Keratinocyte (primary cell): ENCODE measurements around the gene ARL6IP4. TPM values are rescaled to one million over a fixed set of nuclear protein-coding genes. Genes with fewer than 3 reads are reported as not detected.

Experiments
- DNase-seq: peaks from one replicate; pipeline ENCODE4 v3.0.0-alpha.2; 2011; ENCODE audit warnings: low read depth, missing footprints, low spot score
- FAIRE-seq: peaks from 2 replicates; lab custom pipeline; 2011; peaks lifted over from hg19 to GRCh38; lab: Jason Lieb, UNC
- H2AFZ ChIP-seq: 2 replicates; pipeline ENCODE4 v1.6.0; 2012; ENCODE audit warnings: low read length, control low read depth, inconsistent platforms; ENCODE audit not compliant: control insufficient read depth
- H3K27ac ChIP-seq: 2 replicates; pipeline ENCODE4 v1.5.1; 2011; ENCODE audit warnings: low read length; ENCODE audit not compliant: control insufficient read depth, insufficient read depth
- H3K27me3 ChIP-seq: 3 replicates; pipeline ENCODE4 v1.6.0; 2011; ENCODE audit warnings: low read length; ENCODE audit not compliant: control insufficient read depth, insufficient read depth; ENCODE audit errors: extremely low read depth
- H3K36me3 ChIP-seq, 2 experiments: 2 replicates in 1 of 2; 3 replicates in 1 of 2; pipeline ENCODE4 v1.5.1; 2011; ENCODE audit warnings: low read length in 2 of 2, mild to moderate bottlenecking in 1 of 2; ENCODE audit not compliant: control insufficient read depth in 2 of 2, insufficient read depth in 2 of 2; ENCODE audit errors: extremely low read depth in 1 of 2
- H3K4me1 ChIP-seq: 3 replicates; pipeline ENCODE4 v1.5.1; 2011; ENCODE audit warnings: low read length; ENCODE audit not compliant: control insufficient read depth, insufficient read depth; ENCODE audit errors: extremely low read depth
- H3K4me2 ChIP-seq: 3 replicates; pipeline ENCODE4 v1.6.0; 2011; ENCODE audit warnings: low read depth, low read length; ENCODE audit not compliant: control insufficient read depth, insufficient read depth; ENCODE audit errors: extremely low read depth
- H3K4me3 ChIP-seq, 3 experiments: fragments of 200-600 bp in 1 of 3; sonication (generic) in 1 of 3; 2 replicates in 2 of 3; 3 replicates in 1 of 3; pipeline ENCODE4 v1.5.1; 2011 to 2016; ENCODE audit warnings: low read length in 3 of 3, mild to moderate bottlenecking in 3 of 3, control low read depth in 2 of 3, inconsistent platforms in 1 of 3, low read depth in 1 of 3, mixed read lengths in 1 of 3, mixed run types in 1 of 3, moderate library complexity in 1 of 3; ENCODE audit not compliant: control insufficient read depth in 2 of 3, insufficient read depth in 2 of 3; ENCODE audit errors: extremely low read depth in 1 of 3
- H3K79me2 ChIP-seq: 2 replicates; pipeline ENCODE4 v1.6.0; 2012; ENCODE audit warnings: low read length; ENCODE audit not compliant: control insufficient read depth, insufficient read depth
- H3K9ac ChIP-seq: 3 replicates; pipeline ENCODE4 v1.6.0; 2011; ENCODE audit warnings: low read length; ENCODE audit not compliant: control insufficient read depth, insufficient read depth; ENCODE audit errors: extremely low read depth
- H3K9me1 ChIP-seq: 3 replicates; pipeline ENCODE4 v1.6.0; 2011; ENCODE audit warnings: low read length; ENCODE audit not compliant: control insufficient read depth, insufficient read depth; ENCODE audit errors: extremely low read depth
- H3K9me3 ChIP-seq: 2 replicates; pipeline ENCODE4 v1.5.1; 2012; ENCODE audit warnings: low read depth, low read length; ENCODE audit not compliant: control insufficient read depth
- H4K20me1 ChIP-seq: 3 replicates; pipeline ENCODE4 v1.6.0; 2011; ENCODE audit warnings: low read length; ENCODE audit not compliant: control insufficient read depth, insufficient read depth; ENCODE audit errors: extremely low read depth
- EZH2 ChIP-seq: IDR thresholded peaks from one replicate; pipeline ENCODE4 v1.6.1; 2012; ENCODE audit warnings: inconsistent platforms, mild to moderate bottlenecking, low read length, moderate library complexity
- dilution Hi-C: fragments of 300-500 bp; cut with MboI; formaldehyde crosslinking; loops from one replicate; pipeline ENCODE4 v1.7.0; 2020; ENCODE audit warnings: low sequenced_read_pairs; ENCODE audit not compliant: extremely low pct_ligation_motif_present
- polyA plus RNA-seq, 5 experiments: library from polyadenylated mRNA; depleted of rRNA in 3 of 5; stranded (reverse) in 3 of 5; stranded (forward) in 1 of 5; unstranded in 1 of 5; fragments of >200 nt; gene quantifications; 1 replicate in 1 of 5; 2 replicates in 3 of 5; 3 replicates in 1 of 5; pipeline versions ENCODE4 v1.2.1 to v1.2.3, GENCODE V29; 2011 to 2012; ENCODE audit warnings: missing spikeins in 2 of 5, low read depth in 1 of 5, low replicate concordance in 1 of 5
- TF ChIP-seq, protein P1 (sequence below), 3 experiments: IDR thresholded peaks in 1 of 3; conservative IDR thresholded peaks in 1 of 3; optimal IDR thresholded peaks in 1 of 3; 2 replicates in 2 of 3; 3 replicates in 1 of 3; pipeline versions ENCODE3 to v1.5.1; 2011; ENCODE audit warnings: low read length in 3 of 3, mild to moderate bottlenecking in 3 of 3, moderate library complexity in 2 of 3, control low read depth in 1 of 3, inconsistent platforms in 1 of 3; ENCODE audit not compliant: insufficient read depth in 2 of 3; ENCODE audit errors: extremely low read depth in 1 of 3

The ARL6IP4 gene
- polyA plus RNA-seq, 1 donor (not counting 4 experiments of a cell fraction or from before 2014, with no cell fraction given): 144 TPM

DNA sequence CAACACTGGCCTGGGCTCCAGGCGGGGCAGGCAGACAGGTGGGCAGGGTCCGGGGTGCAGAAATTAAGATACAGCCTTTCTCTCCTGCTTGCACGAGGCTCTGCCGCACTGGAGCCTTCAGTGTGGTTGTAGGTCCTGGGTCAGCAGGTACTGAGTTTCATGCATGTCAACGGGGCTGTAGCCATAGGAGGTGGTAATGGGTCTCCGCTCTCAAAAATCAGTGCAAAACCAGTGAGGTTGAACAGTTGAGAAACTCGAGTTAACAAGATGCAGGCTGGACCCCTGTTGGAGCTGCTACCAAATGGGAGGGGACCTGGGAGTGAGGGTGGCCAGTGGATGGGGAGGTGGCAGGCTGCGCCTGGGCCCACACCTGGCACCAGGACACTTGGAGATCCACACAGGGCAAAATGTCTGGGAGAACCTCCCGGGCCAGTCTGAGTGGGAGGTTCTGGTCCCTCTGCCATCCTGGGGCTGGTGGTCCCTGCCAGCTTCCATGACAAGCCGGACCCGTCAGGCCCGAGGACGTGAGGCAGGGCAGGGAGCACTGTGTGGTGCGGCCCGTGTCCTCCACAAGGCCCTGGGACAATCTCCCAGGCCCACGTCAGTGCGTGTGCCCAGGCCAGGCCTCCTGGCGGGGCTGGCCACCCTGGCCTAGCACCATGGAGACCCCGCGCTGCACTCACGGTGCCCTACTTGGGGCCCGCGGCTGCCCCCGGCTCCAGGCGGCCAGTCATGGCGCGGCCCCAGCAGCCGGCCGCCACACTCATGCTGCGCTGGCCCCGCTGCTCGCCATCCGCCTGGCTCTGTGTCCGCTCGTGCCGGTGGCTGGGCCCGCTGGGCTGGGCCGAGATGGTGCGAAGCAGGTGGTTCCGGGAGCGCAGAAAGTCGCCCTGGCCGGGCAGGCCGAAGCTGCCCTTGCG, 5.1 kb downstream of the ARL6IP4 start:
- Histone ChIP-seq H3K9me3 (no peaks in the 10 kb centered on the region), H2AFZ (no peak overlapping the region), H3K36me3 (peaks cover 13 to 18% of the 10 kb centered on the region in 2 experiments), H3K4me1 (peaks cover 10% of the 10 kb centered on the region), H4K20me1 (no peaks in the 10 kb centered on the region), H3K27ac (no peak overlapping the region), H3K4me3 (no peak overlapping the region), H3K9me1 (peaks cover 2% of the 10 kb centered on the region), H3K27me3 (no peaks in the 10 kb centered on the region), H3K79me2 (peaks cover 26% of the 10 kb centered on the region), H3K4me2 (no peak overlapping the region), H3K9ac (no peak overlapping the region)
- FAIRE-seq: no peak
- DNase-seq: no peak
- TF ChIP-seq, protein P1, sequence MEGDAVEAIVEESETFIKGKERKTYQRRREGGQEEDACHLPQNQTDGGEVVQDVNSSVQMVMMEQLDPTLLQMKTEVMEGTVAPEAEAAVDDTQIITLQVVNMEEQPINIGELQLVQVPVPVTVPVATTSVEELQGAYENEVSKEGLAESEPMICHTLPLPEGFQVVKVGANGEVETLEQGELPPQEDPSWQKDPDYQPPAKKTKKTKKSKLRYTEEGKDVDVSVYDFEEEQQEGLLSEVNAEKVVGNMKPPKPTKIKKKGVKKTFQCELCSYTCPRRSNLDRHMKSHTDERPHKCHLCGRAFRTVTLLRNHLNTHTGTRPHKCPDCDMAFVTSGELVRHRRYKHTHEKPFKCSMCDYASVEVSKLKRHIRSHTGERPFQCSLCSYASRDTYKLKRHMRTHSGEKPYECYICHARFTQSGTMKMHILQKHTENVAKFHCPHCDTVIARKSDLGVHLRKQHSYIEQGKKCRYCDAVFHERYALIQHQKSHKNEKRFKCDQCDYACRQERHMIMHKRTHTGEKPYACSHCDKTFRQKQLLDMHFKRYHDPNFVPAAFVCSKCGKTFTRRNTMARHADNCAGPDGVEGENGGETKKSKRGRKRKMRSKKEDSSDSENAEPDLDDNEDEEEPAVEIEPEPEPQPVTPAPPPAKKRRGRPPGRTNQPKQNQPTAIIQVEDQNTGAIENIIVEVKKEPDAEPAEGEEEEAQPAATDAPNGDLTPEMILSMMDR (optimal IDR thresholded peaks at IDR 0.05 in 1 of 3, IDR thresholded peaks at IDR 0.05 in 1 of 3, conservative IDR thresholded peaks at IDR 0.05 in 1 of 3; ENCODE audit: extremely low read depth in 1 of 3, insufficient read depth in 2 of 3, low read length in 3 of 3): no peak
- no peak for TF ChIP-seq EZH2
- dilution Hi-C loops: no loop called here

GRCh38 chr12:122986258-122986871, 5.9 kb downstream of the ARL6IP4 start:
- H4K20me1 ChIP-seq: no peaks in the 10 kb centered on the region
- no peak overlapping the region for H3K9ac ChIP-seq
- H3K36me3 ChIP-seq: peaks cover 13 to 18% of the 10 kb centered on the region in 2 experiments
- no peak for FAIRE-seq
- TF ChIP-seq, protein P1 (optimal IDR thresholded peaks at IDR 0.05 in 1 of 3, IDR thresholded peaks at IDR 0.05 in 1 of 3, conservative IDR thresholded peaks at IDR 0.05 in 1 of 3; ENCODE audit: extremely low read depth in 1 of 3, insufficient read depth in 2 of 3, low read length in 3 of 3): no peak
- TF ChIP-seq EZH2: no peak
- dilution Hi-C loops: no loop called here
- no peak for DNase-seq
- H3K9me3 ChIP-seq: no peaks in the 10 kb centered on the region
- H3K9me1 ChIP-seq: peaks cover 2% of the 10 kb centered on the region
- H3K4me1 ChIP-seq: peaks cover 10% of the 10 kb centered on the region
- H3K27ac ChIP-seq: no peak overlapping the region
- H3K4me2 ChIP-seq: no peak overlapping the region
- no peaks in the 10 kb centered on the region for H3K27me3 ChIP-seq
- peaks cover 19% of the 10 kb centered on the region for H3K79me2 ChIP-seq
- H3K4me3 ChIP-seq: no peak overlapping the region
- H2AFZ ChIP-seq: no peak overlapping the region
